Activated CD8-positive, alpha-beta memory T cell treated with anti-CD3 and anti-CD28 coated beads for 4 hours (primary cell): ENCODE measurements around the gene MGARP.
"Not testable (repeated sequence)": the region's sequence is repeated elsewhere in the genome, so short reads cannot be mapped to it uniquely, and the experiment has no call there.

Experiments
- DNase-seq, 2 donors: peaks; one replicate each; pipeline ENCODE4 v3.0.0-alpha.2; 2020; ENCODE audit warnings: low read depth in 2 of 2

MGARP gene

DNA sequence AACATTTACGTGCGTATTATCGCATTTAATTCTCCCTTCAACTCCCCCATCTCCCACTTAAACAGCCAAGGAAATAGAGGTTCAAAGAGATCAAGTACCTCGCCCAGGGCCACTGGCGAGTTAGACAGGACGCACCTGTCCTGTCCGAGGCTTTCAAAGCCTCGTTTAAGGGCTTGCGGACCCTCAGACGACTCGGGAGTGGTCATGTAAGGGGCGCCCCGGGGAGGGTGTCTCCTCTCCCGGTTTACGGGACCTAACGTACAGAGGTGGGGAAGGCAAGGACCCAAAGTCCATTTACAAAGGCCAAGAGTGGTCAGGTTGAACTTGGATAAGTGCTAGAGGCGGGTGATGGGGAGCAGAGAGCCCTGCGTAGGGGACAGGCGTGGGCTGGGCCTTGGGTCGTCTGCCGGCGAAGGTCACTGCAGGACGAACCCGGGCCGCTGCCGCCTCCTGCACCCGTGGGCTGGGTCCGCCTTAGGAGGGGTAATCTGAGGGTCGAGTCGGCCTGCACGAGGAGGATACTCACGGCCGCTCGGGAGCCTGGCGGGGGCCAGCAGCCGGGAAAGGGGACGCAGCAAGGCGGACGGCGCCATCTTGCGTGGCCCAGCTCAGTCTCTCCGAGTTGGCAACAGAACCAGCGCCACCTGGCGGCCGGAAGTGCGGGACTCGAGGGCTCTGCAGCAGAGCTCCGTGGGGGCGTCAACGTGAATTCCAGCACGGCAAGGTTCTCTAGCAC is 15.3 kb upstream of the MGARP start:
- DNase-seq = peak; percentile 94 to 96

DNA sequence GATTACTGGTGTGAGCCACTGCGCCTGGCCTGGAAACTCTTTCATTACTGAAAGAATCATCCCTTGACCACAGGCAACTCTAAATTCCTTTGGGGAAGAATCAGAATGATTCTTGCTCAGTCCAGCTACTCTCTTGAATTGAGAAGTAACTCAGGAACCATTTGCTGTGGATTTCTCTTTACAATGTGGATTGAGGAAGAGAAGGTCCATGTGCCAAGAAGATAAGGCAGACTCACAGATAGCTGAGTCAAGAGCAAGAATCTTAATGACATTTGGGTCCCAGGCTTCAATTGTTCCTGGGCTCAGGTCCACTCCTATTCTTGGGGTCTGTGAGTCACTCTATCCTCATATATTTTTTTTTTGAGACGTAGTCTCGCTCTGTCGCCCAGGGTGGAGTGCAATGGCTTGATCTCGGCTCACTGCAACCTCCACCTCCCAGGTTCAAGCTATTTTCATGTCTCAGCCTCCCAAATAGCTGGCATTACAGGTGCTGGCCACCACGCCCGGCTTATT is 6.2 kb upstream of the MGARP start:
- no peak for DNase-seq

DNA sequence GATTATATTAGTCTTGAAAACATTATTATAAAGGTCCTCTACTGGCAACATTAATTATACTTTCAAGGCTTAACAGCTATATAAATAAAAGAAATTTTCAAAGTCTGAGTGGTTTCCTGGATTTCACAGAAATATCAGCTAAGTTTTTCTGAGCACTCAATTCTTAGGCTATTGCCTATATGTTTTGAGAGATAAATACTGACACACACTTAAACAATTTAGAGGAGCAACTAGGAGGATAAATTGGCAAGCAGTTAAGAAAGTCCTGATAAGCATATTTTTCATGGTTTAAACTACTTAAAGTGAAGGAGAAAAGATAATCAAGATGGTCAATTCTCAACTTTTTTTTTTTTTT is 2.7 kb upstream of the MGARP start:
- DNase-seq = no peak

DNA sequence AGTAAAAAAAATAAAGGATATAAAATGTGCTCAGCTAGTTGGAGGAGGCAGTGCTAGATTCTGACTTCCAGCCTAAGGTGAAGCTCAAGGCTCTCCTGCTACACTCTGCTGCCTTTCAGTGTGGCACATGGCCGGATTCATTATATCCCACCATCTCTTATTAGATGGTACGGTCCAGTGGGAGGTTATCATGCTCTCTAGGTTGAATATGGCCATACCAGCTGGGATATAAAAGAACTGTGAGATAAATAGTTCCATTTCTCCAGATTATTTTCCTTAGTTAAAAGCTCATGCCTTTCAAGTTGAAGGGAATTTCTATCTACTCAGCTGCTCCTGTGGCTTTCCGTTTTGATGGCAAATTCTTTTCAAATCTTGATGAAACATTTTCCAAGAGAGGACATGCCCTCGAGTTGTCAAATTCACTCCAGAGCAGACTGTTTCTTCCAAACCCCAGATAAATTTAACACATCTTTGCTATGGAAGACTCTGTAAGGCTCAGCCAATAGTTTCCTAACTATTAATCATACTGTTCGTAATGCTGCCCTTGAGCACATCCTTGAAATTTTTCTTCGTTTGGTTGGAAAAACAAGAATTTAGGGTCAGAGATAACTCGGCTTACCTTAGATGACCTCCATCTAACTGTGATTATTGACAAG is 2.2 kb upstream of the MGARP start:
- no peak for DNase-seq

DNA sequence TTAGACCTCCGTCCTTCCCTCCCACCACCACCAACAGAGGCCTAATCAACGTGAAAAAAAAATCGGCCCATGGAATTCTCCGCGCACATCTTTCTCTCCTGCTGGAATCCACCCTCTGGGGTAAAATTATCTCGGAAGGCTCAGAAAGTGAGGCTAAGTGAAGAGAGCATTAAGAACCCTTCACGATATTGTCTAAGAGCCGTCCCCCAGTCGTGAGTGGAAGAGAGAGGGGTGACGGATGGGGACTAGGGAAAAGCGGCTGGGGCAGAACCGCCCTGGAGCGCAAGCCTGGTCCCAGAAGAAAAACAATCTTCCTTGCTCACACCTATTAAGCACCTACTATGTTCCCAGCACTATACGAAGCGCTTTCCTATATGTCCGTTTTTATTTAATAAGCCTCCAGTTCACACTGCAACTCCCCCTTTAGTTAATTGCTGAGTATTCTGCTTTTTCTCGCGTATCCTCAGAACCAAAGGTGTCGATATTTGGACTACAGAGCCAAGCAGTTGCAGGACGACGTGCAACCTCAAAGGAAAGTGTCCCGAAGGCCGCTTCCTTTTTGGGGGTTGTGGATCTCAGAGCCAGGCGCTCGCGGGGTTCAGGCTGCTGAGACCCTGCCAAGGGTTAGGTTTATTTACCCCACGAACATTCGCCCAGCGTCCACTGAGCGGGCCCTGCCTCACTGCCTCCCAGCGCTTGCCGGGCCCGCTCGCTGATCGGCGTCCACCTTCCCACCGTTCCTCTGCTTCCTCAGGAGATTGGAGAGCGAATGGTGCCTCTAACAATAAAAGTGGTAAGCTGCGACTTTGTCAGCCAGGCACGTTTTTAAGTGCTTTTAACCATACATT is 889 bp downstream of the MGARP start:
- DNase-seq = no peak

DNA sequence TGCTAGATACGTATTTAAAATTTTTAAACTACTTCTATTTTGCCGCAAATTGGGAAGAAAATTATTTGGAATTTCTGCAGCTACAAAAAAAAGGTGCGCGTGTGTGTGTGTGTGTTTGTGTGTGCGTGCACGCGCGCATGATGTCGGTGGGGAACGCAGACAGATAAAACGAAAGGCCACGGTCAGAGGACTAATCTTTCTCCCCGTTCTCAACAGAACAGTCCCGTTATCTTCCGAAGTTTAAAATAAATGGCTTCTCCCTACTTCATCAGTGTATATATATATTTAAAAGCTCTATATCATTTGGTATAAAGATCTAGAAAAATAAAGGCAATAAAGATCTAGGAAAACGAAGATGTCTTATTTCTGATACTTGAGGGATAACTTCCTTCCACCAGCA is 1.5 kb downstream of the MGARP start:
- no peak for DNase-seq

DNA sequence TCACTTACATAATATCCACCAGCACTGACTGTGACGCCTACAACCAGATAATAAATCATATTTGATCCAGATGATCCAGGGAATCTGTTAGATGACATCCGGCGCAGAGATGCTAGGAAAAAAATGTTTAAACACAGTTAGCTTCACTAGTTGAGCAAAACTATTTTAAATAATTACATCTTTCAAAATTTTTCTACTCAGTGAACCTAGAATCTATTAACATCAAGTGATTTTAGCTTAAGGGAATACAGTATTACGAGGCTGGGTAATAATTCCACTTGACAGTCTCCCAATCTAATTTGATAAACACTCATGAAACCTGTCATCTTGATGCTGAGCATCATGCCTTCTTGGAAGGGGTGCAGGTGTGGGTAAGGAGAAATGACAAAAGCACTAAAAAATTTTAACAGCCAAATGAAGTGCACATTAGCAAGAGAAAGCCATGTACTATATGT is 4.7 kb downstream of the MGARP start:
- no peak for DNase-seq

DNA sequence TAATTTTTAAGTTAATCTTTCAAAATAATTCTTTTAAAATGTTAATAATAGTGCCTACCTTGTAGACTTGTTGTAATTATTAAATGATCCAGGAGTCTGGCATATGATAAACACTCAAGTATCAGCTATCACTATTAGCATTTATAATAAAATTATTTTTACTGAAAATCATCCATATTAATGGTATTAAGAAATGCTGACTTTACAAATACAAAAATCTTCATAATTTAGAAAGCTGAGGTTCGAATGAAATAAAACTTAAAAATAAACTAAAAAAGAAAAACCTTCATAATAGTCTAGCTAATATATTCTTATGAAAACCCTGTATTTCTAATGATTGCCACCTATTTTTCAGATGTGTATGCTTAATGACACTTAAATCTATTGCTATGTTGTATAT is 5.2 kb downstream of the MGARP start:
- DNase-seq = no peak

DNA sequence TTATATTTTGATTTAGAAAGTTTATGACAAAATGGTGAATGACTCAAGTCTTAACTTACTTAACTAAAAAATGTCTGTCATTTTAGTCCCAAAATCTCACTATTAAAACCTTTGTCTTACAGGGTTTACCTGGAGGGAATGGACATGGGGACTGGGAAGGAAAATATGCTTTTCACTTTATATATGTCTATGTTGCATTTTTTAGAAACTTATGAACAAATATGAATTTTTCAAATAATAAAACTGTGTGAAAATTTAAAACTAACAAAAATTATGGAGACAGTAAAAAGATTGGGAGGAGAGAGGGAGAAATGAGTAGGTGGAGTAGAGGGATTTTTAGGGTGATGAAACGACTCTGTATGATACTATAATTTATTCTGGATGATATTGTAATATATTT is 6.2 kb downstream of the MGARP start:
- DNase-seq = no peak

DNA sequence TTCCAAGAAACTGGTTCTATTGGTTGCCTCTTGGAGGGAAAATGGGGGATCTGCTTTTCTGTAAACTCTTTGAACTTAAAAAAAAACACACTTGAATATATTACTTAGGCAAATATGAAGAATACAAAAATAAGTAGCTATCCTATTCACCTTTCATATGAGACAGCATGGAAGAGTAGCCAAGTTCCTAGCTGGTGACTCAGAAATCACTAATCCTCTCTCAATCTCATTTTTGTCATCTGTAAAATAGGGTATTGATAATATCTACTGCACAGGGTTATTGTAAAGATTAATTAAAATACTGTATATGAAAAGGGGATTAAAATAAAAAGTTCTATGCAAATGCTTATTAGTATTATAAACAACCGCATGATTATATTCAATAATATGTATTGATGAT is 12.7 kb downstream of the MGARP start:
- DNase-seq = no peak

DNA sequence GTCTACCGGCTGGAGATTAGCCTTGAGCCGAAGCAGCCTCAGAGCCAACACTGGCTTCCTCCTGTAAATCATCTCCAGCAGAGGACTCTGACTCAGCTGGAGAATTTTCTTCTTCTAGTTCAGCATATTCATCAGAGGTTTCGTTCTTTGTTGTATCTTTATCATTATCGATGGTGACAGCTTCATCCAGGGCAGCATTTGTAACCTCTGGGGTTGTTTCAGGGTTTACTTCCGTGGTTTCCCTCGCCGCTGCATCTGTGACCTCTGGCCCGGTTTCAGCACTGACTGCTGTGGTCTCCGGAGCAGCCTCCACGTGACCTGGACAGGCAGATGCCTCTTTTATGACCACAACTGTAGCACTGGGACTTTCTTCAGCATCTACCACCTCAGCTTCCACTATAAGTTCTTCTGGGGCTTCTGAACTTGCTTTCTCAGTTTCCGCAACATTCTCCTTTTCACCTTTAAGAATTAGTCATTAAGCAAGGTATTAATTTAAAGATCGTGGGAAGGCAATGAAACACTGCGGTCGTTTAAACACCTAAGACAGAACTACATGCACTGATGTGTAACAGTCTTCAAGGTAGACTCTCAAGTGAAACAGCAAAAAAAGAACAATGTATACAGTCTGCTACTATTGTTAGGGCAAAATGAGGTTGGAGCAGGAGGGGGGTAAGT is 13.3 kb downstream of the MGARP start:
- peak; percentile 30 to 45 for DNase-seq

DNA sequence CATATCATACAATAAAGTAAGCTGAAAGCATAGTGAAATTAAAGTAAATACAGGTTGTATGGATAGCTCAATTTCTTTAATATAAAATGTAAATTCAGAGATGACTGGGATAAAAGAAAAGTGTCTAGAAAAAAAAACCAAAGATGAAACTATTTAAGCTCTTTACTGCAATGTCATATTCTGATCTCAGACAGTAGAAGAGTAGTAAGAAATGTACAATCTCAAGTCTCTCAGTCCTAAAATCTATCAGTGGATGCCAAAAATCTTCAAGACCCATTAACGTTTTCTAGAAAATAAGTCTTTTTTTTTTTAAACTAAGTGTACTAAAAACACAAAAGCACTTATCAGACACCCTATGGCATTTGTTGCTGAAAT is 13.8 kb downstream of the MGARP start:
- DNase-seq = no peak

DNA sequence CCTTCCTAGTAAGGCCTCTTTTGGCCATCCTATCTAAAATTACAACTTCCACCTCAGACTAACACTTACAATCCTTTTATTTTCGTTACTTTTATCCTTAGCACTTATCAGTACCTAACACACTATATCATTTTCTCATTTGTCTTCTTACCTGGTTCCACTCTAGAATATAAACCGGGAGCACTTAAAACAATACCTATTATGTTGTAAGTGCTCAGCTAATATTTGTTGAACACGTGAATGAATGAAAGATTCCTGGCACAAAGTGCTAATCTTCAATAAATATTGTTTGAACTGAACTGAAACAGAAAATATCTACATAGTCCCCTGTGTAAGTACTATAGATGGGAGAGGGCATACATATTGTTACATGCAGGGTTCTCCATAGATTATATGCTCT is 14.4 kb downstream of the MGARP start:
- DNase-seq = no peak

DNA sequence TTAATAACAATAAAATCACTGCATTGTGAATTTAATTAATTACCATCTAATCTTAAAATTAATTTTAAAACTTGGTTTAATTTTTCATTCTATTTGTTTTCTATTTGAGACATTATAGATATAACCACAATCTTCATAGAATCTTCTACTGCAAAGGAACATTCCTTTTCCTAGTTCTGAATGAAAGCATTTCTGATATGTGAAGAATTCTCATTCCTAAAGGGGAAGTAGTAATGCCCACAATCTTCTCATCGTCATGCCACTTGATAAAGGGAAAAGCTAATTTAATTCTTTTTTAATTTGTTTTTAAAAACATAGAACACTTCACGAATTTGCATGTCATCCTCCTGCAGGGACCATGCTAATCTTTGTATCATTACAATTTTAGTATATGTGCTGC is 23.7 kb downstream of the MGARP start:
- no peak for DNase-seq

DNA sequence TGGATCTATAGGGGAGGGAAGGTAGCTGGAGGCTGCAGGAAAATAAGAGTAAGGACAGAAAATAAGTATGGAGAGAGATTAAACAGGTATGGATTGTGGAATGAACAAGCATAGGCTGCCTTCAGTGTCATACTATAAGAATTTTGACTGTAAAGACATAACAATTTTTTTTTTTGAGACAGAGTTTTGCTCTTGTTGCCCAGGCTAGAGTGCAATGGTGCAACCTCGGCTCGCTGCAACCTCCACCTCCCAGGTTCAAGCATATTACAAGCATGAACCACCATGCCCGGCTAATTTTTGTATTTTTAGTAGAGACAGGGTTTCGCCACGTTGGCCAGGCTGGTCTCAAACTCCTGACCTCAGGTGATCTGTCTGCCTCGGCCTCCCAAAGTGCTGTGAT is 24.4 kb downstream of the MGARP start:
- DNase-seq = not testable (repeated sequence)

DNA sequence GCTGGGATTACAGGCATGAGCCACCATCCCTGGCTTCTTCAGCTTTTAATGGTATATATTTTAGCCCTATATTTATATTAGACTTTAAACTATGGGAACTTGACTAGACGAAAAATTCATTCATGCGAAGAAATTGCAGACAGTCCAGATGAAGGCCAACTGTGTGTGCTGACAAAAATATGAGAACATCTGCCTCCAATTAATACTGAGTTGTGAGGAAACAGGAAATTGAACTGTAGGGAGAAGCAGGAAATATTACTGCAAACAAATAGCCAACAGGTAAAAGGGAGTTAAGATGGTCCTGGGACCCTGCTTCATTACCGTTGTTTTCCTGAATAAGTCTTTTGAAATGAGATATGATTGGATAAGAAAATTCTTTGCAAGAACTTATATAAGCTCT is 26.3 kb downstream of the MGARP start:
- DNase-seq = no peak

DNA sequence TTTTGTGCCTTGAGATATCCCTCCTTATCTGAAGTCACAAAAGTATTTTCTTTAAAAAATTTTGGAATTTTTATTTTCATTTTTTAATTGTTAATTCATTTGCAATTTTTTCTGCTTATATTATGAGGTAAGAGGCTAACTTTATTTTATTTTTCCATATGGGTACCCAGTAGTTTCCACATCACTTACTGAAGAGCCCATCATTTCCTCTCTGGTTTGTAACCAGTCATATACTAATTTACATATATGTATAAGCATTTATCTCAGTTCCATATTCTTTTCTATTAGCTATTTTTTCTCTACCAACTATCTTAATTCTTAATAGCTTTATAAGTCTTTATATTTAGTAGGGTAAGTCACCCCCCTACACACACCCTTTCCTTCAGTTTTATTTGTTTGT is 27.0 kb downstream of the MGARP start:
- no peak for DNase-seq

DNA sequence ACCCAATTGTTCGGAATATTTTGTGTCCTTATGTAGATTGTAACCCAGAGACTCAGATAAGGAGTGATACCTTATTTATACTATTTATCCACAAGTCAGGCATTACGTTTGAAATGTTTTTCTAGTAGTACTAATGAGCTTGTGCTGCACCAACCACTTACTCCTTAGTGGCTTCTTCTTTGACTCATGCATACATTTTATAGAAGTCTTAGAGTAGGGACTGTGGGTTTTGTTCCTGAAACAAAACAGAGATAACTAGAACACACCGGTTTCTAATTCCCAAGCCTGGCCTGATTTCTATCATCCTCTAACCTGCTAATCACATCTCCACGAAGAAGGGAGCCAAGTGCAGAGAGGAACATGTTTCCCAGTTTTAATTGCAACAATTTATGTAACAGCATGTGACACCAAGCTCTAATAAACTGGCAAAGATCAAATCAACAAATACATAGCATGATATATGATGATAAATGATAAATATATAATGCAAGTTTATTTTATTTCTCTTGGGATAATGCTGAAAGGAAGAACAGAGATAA is 32.3 kb downstream of the MGARP start:
- DNase-seq = no peak

DNA sequence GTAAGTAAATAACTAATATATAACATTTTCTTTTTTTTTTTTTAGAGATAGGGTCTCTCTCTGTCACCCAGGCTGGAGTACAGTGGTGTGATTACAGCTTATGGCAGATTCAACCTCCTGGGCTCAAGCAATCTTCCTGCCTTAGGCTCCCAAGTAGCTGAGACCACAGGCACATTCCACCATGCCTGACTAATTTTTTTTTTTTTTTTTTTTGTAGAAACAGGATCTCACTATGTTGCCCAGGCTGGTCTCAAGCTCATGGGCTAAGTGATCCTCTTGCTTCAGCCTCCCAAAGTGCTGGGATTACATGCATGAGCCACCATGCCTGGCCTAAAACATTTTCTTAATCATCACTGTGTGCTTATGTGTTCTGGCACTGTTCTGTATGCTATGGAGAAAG is 32.8 kb downstream of the MGARP start:
- no peak for DNase-seq

DNA sequence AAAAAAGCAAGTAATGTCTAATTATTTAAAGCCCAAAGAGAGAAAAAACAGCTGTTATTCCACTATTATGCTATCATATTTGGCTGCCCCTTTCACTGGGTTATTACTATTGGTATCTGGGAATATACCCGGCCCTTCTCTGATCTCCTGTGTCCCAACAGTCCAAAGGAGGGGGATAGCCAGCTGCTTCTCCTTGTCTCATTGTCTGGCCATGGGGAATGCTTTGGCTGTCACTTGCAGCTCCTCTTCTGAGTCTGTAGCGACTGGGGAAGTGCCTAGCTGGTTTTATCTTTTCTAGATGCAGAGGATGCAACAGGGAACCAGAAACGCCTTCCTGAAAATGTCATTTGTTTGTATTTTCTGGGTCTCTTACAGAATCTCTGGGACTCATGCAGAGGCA is 33.9 kb downstream of the MGARP start:
- no peak for DNase-seq

DNA sequence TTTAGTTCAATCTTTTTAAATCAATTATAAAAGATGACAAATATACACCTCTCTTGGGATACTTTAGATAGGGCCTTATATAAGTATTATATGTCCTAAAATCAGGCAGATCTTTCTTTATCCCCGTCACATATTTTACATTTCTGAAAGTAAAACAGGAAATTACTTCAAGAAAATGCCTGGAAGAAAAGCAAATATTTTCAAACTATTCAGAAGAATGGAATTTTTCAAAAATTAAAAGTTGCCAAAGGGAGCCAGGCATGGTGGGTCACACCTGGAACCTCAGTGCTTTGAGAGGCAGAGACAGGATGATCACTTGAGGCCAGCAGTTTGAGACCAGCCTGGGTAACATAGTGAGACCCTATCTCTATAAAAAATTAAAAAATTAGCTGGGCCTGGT is 34.4 kb downstream of the MGARP start:
- no peak for DNase-seq
